ENCODE results near the gene LCN6.
"Not testable (repeated sequence)": the region's sequence is repeated elsewhere in the genome, so short reads cannot be mapped to it uniquely, and the experiment has no call there.

The LCN6 gene

GRCh38 chr9:136784249-136784996, 36.1 kb upstream of the LCN6 start:
- no peak overlapping the region for H3K4me3 ChIP-seq (ENCODE audit: low read depth, low read length)

GRCh38 chr9:136782452-136782851, 34.1 kb upstream of the LCN6 start:
- H3K4me3 ChIP-seq (ENCODE audit: low read depth, low read length), result no peak overlapping the region

GRCh38 chr9:136779808-136780207, 31.5 kb upstream of the LCN6 start:
- H3K4me3 ChIP-seq (ENCODE audit: low read depth, low read length), result no peak overlapping the region

GRCh38 chr9:136777359-136777758, 29.0 kb upstream of the LCN6 start:
- H3K4me3 ChIP-seq (ENCODE audit: low read depth, low read length), result no peak overlapping the region

GRCh38 chr9:136776947-136777346, 28.6 kb upstream of the LCN6 start:
- no peak overlapping the region for H3K4me3 ChIP-seq (ENCODE audit: low read depth, low read length)

- H3K4me3 ChIP-seq (ENCODE audit: low read depth, low read length), result no peak overlapping the region
Measured at GRCh38 chr9:136775191-136775590, 26.9 kb upstream of the LCN6 start.

- H3K4me3 ChIP-seq (ENCODE audit: low read depth, low read length), result no peak overlapping the region
Measured at GRCh38 chr9:136774416-136775045, 26.2 kb upstream of the LCN6 start.

- H3K4me3 ChIP-seq (ENCODE audit: low read depth, low read length), result no peak overlapping the region
Measured at GRCh38 chr9:136773386-136774044, 25.2 kb upstream of the LCN6 start.

GRCh38 chr9:136771907-136772415, 23.6 kb upstream of the LCN6 start:
- no peak overlapping the region for H3K4me3 ChIP-seq (ENCODE audit: low read depth, low read length)

- H3K4me3 ChIP-seq (ENCODE audit: low read depth, low read length), result no peak overlapping the region
Measured at GRCh38 chr9:136769710-136770191, 21.4 kb upstream of the LCN6 start.

GRCh38 chr9:136766410-136767120, 18.2 kb upstream of the LCN6 start:
- not testable (repeated sequence) for H3K4me3 ChIP-seq (ENCODE audit: low read depth, low read length)

- H3K4me3 ChIP-seq (ENCODE audit: low read depth, low read length), result not testable (repeated sequence)
Measured at GRCh38 chr9:136765745-136766409, 17.6 kb upstream of the LCN6 start.

GRCh38 chr9:136765041-136765440, 16.7 kb upstream of the LCN6 start:
- H3K4me3 ChIP-seq (ENCODE audit: low read depth, low read length), result no peak overlapping the region

GRCh38 chr9:136764301-136764891, 16.1 kb upstream of the LCN6 start, which contains the start of gene LCN15:
TSS of gene LCN15 (minus strand) at chr9:136764518. CDS start at chr9:136764488, 30 bp downstream.
- H3K4me3 ChIP-seq (ENCODE audit: low read depth, low read length), result no peak within 1 kb of the TSS

GRCh38 chr9:136763649-136764035, 15.3 kb upstream of the LCN6 start:
- H3K4me3 ChIP-seq (ENCODE audit: low read depth, low read length), result no peak overlapping the region

GRCh38 chr9:136762915-136763648, 14.8 kb upstream of the LCN6 start:
- H3K4me3 ChIP-seq (ENCODE audit: low read depth, low read length), result no peak overlapping the region

GRCh38 chr9:136762221-136762691, 13.9 kb upstream of the LCN6 start:
- H3K4me3 ChIP-seq (ENCODE audit: low read depth, low read length), result no peak overlapping the region

GRCh38 chr9:136761545-136761981, 13.2 kb upstream of the LCN6 start:
- H3K4me3 ChIP-seq (ENCODE audit: low read depth, low read length), result no peak overlapping the region

- not testable (repeated sequence) for H3K4me3 ChIP-seq (ENCODE audit: low read depth, low read length)
Measured at GRCh38 chr9:136760834-136761544, 12.7 kb upstream of the LCN6 start.

All from iPS-11a (cell line).